Measurements from ENCODE around the gene NRSN2. TPM values are rescaled to one million over a fixed set of nuclear protein-coding genes. Genes with fewer than 3 reads are reported as not detected.

NRSN2 gene
- polyA plus RNA-seq, 1 of the 3 experiments (the other 2 are of a cell fraction), result 146 TPM

- Histone ChIP-seq H3F3A (replicated peaks; ENCODE audit: insufficient read depth) (peaks cover 3% of the 10 kb centered on the region), H3K4me1 (ENCODE audit: control insufficient read depth in 1 of 2, insufficient read depth in 2 of 2, low read depth in 1 of 2, low read length in 1 of 2) (peaks cover 15 to 26% of the 10 kb centered on the region in 2 experiments; a peak in 2 of 4 replicates), H3K27ac (ENCODE audit: low read depth in 2 of 2, low read length in 1 of 2) (no peak overlapping the region), H3K27me3 (ENCODE audit: insufficient read depth) (no peaks in the 10 kb centered on the region), H3K4me2 (no peak overlapping the region), H2AFZ (ENCODE audit: low read depth) (no peak overlapping the region), H3K4me3 (ENCODE audit: low read depth in 2 of 2, low read length in 1 of 2) (no peak overlapping the region), H3K9ac (no peak overlapping the region), H3K36me3 (replicated peaks in 1 of 2; ENCODE audit: control insufficient read depth in 1 of 2, insufficient read depth in 2 of 2, low read length in 1 of 2) (no peaks in the 10 kb centered on the region), H3K9me2 (no peaks in the 10 kb centered on the region), H4K20me1 (ENCODE audit: insufficient read depth) (no peaks in the 10 kb centered on the region), H3K9me3 (no peaks in the 10 kb centered on the region), H3K79me2 (ENCODE audit: insufficient read depth) (no peaks in the 10 kb centered on the region)
- CTCF ChIA-PET, result interaction anchor here (1.4 to 4.0 kb wide), 3 partner anchors 12 to 18 kb away, joined by 3 to 21 read pairs (median 5); partner anchors contain the start of gene SOX12
- POLR2A ChIA-PET, result interaction anchor here (2.1 kb wide), 1 partner anchor 12 kb away, joined by 12 read pairs; the partner anchor contains the start of gene SOX12
- DNase-seq, result no peak
- TF ChIP-seq TAF1 (IDR thresholded peaks at IDR 0.05; ENCODE audit: borderline replicate concordance, low read depth, low read length) (no peak), TCF12 (IDR thresholded peaks at IDR 0.05) (no peak), POLR2AphosphoS5 (IDR thresholded peaks at IDR 0.05; ENCODE audit: low read depth, low read length) (no peak), NFIC (IDR thresholded peaks at IDR 0.05; ENCODE audit: borderline replicate concordance) (no peak)
- 43% methylated on average over 1 of the region's 1 CpG for WGBS (ENCODE audit: low lambda C conversion rate)
Measured at GRCh38 chr20:312866-313265, 34.0 kb upstream of the NRSN2 start.

- CTCF ChIA-PET, result interaction anchor here (1.7 to 4.0 kb wide), 2 partner anchors 12 to 17 kb away, joined by 5 to 21 read pairs; partner anchors contain the start of gene SOX12
Measured at GRCh38 chr20:313402-313801, 33.5 kb upstream of the NRSN2 start.

More at GRCh38 chr20:313402-313801, 33.5 kb upstream of the NRSN2 start:
- H3K4me3 ChIP-seq (ENCODE audit: low read depth in 2 of 2, low read length in 1 of 2), result no peak overlapping the region
- 80% methylated on average over 5 of the region's 5 CpGs for WGBS (ENCODE audit: low lambda C conversion rate)
- no peak overlapping the region for H3K27ac ChIP-seq (ENCODE audit: low read depth in 2 of 2, low read length in 1 of 2)
- H3K4me1 ChIP-seq (ENCODE audit: control insufficient read depth in 1 of 2, insufficient read depth in 2 of 2, low read depth in 1 of 2, low read length in 1 of 2), result peaks cover 11 to 21% of the 10 kb centered on the region in 2 experiments; a peak in 2 of 4 replicates
- no peak for DNase-seq
- no peak for TF ChIP-seq NFIC (IDR thresholded peaks at IDR 0.05; ENCODE audit: borderline replicate concordance)
- no peak for TF ChIP-seq TEAD4 (IDR thresholded peaks at IDR 0.05; ENCODE audit: borderline replicate concordance, insufficient read depth)
- no peak for TF ChIP-seq MAX (IDR thresholded peaks at IDR 0.05; ENCODE audit: low read depth)
- TF ChIP-seq GABPA (IDR thresholded peaks at IDR 0.05; ENCODE audit: low read depth), result no peak
- no peak for TF ChIP-seq ZBTB33 (IDR thresholded peaks at IDR 0.05; ENCODE audit: borderline replicate concordance, low read depth)
- TF ChIP-seq FOXJ3 (CRISPR knock-in tag; IDR thresholded peaks at IDR 0.05), result no peak
- TF ChIP-seq ELF1 (IDR thresholded peaks at IDR 0.05), result no peak
- H3K4me2 ChIP-seq, result no peak overlapping the region
- POLR2A ChIA-PET, result interaction anchor here (2.1 kb wide), 1 partner anchor 11 kb away, joined by 12 read pairs; the partner anchor contains the start of gene SOX12
- H3K79me2 ChIP-seq (ENCODE audit: insufficient read depth), result no peaks in the 10 kb centered on the region
- peaks cover 3% of the 10 kb centered on the region for H3F3A ChIP-seq (replicated peaks; ENCODE audit: insufficient read depth)
- no peaks in the 10 kb centered on the region for H3K36me3 ChIP-seq (replicated peaks in 1 of 2; ENCODE audit: control insufficient read depth in 1 of 2, insufficient read depth in 2 of 2, low read length in 1 of 2)
- no peak overlapping the region for H3K9ac ChIP-seq
- no peaks in the 10 kb centered on the region for H3K9me2 ChIP-seq
- no peaks in the 10 kb centered on the region for H4K20me1 ChIP-seq (ENCODE audit: insufficient read depth)
- H3K9me3 ChIP-seq, result no peaks in the 10 kb centered on the region
- no peaks in the 10 kb centered on the region for H3K27me3 ChIP-seq (ENCODE audit: insufficient read depth)
- H2AFZ ChIP-seq (ENCODE audit: low read depth), result no peak overlapping the region
